ENCODE data around the gene PROM1. TPM values are rescaled to one million over a fixed set of nuclear protein-coding genes. Genes with fewer than 3 reads are reported as not detected.

The PROM1 gene
- total RNA-seq, 1 experiment from 2014 or later: 65.1 TPM

DNA sequence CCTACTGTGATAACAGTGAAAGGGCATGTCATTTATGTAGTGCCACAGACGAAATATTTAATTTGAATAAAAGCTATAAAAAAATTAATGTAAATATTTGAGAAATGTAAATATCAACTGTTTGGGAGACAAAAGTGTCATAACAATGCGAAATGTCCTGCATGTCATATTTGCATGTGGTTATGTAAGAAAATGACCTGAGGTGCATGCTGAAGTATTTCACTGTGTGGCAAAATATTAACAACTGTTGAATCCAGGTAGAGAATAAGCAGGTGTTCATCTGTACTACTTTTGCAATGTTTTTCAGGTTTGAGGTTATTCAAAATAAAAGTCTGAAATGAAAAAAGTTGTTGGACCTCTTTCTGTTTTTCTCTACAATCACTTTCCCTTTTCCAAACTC, 30.9 kb downstream of the PROM1 start (continued):
- TF ChIP-seq, protein P1, sequence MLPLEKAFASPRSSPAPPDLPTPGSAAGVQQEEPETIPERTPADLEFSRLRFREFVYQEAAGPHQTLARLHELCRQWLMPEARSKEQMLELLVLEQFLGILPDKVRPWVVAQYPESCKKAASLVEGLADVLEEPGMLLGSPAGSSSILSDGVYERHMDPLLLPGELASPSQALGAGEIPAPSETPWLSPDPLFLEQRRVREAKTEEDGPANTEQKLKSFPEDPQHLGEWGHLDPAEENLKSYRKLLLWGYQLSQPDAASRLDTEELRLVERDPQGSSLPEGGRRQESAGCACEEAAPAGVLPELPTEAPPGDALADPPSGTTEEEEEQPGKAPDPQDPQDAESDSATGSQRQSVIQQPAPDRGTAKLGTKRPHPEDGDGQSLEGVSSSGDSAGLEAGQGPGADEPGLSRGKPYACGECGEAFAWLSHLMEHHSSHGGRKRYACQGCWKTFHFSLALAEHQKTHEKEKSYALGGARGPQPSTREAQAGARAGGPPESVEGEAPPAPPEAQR (CRISPR knock-in tag; IDR thresholded peaks at IDR 0.05): no peak
- TF ChIP-seq OVOL2 (CRISPR knock-in tag; IDR thresholded peaks at IDR 0.05; ENCODE audit: borderline replicate concordance) (no peak), ESRRA (CRISPR knock-in tag; IDR thresholded peaks at IDR 0.05; ENCODE audit: borderline replicate concordance) (no peak)
- TF ChIP-seq, protein P2, sequence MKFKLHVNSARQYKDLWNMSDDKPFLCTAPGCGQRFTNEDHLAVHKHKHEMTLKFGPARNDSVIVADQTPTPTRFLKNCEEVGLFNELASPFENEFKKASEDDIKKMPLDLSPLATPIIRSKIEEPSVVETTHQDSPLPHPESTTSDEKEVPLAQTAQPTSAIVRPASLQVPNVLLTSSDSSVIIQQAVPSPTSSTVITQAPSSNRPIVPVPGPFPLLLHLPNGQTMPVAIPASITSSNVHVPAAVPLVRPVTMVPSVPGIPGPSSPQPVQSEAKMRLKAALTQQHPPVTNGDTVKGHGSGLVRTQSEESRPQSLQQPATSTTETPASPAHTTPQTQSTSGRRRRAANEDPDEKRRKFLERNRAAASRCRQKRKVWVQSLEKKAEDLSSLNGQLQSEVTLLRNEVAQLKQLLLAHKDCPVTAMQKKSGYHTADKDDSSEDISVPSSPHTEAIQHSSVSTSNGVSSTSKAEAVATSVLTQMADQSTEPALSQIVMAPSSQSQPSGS (CRISPR knock-in tag; IDR thresholded peaks at IDR 0.05; ENCODE audit: borderline replicate concordance, low read depth): no peak

DNA sequence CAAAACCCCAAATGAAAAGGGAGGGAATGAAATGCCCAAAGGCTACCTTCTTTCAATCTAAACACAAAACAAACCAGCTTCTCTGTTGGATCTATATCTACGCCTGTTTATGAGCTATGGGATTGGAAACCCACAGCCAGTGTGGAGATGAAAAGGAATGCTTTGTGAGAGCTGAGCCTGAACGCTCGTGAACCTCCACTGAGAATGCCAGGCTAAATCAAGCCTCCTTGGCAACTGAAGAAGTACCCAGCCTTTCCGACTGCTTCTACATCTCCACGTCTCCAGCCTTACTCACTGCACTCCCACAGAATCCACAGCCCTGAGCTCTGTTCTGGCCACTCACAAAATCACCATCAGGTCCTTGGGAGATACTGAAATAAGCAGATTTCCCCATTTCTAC, 31.8 kb downstream of the PROM1 start:
- H3K27ac Mint-ChIP-seq: peak overlapping the region; percentile 56
- TF ChIP-seq, protein P1 (CRISPR knock-in tag; IDR thresholded peaks at IDR 0.05): no peak
- no peak for TF ChIP-seq NFYB (CRISPR knock-in tag; conservative IDR thresholded peaks at IDR 0.05; ENCODE audit: low read depth)
- TF ChIP-seq ZNF317 (CRISPR knock-in tag; IDR thresholded peaks at IDR 0.05; ENCODE audit: borderline replicate concordance, low read depth): no peak
- TF ChIP-seq OVOL2 (CRISPR knock-in tag; IDR thresholded peaks at IDR 0.05; ENCODE audit: borderline replicate concordance): no peak
- peaks cover 6% of the 10 kb centered on the region for H3K36me3 Mint-ChIP-seq
- H3K4me3 Mint-ChIP-seq: no peak overlapping the region
- DNase-seq (ENCODE audit: low spot score) (no peak), ATAC-seq (no peak)
- ChIA-PET POLR2A (no interaction called here), CTCF (no interaction called here)
- H3K27me3 Mint-ChIP-seq (ENCODE audit: low read depth): no peaks in the 10 kb centered on the region
- H3K4me1 Mint-ChIP-seq: peaks cover 20% of the 10 kb centered on the region
- H3K9me3 Mint-ChIP-seq: no peaks in the 10 kb centered on the region

DNA sequence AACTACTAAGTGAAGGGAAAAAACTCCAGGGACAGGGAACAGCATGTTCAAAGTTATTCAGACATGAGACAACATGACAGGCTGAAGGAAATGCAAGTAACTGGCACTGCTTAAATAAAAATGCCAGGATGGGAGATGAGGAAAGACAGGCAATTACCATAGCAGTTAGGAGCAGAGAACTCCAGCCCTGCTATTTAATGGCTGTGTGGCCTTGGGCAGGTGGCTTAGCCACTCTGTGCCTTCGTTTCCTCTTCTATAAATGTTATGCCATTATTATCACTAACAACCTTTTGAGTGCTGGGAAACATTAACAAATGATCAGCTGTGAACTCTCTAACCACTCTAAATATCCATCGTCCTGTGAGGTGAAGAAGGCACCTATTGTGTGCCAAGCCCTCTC, 32.7 kb downstream of the PROM1 start:
- peaks cover 6% of the 10 kb centered on the region for H3K36me3 Mint-ChIP-seq
- peaks cover 22% of the 10 kb centered on the region for H3K4me1 Mint-ChIP-seq
- no peak overlapping the region for H3K4me3 Mint-ChIP-seq
- H3K9me3 Mint-ChIP-seq: no peaks in the 10 kb centered on the region
- H3K27me3 Mint-ChIP-seq (ENCODE audit: low read depth): no peaks in the 10 kb centered on the region
- ChIA-PET CTCF (interaction anchor here (0.7 kb wide), 1 partner anchor 217 kb away, joined by 3 read pairs; no protein-coding TSS in a partner anchor), POLR2A (no interaction called here)
- H3K27ac Mint-ChIP-seq: peak overlapping the region; percentile 85
- no peak for ATAC-seq
- TF ChIP-seq, protein P3, sequence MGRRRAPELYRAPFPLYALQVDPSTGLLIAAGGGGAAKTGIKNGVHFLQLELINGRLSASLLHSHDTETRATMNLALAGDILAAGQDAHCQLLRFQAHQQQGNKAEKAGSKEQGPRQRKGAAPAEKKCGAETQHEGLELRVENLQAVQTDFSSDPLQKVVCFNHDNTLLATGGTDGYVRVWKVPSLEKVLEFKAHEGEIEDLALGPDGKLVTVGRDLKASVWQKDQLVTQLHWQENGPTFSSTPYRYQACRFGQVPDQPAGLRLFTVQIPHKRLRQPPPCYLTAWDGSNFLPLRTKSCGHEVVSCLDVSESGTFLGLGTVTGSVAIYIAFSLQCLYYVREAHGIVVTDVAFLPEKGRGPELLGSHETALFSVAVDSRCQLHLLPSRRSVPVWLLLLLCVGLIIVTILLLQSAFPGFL (CRISPR knock-in tag; IDR thresholded peaks at IDR 0.05; ENCODE audit: borderline replicate concordance): no peak
- TF ChIP-seq FOXJ3 (CRISPR knock-in tag; IDR thresholded peaks at IDR 0.05; ENCODE audit: borderline replicate concordance): no peak
- TF ChIP-seq NFATC4 (CRISPR knock-in tag; IDR thresholded peaks at IDR 0.05): no peak
- TF ChIP-seq SOX15 (CRISPR knock-in tag; IDR thresholded peaks at IDR 0.05): no peak
- no peak for TF ChIP-seq ZNF232 (CRISPR knock-in tag; IDR thresholded peaks at IDR 0.05)
- TF ChIP-seq ZNF263 (CRISPR knock-in tag; IDR thresholded peaks at IDR 0.05; ENCODE audit: low read depth): no peak
- TF ChIP-seq, protein P2 (CRISPR knock-in tag; IDR thresholded peaks at IDR 0.05; ENCODE audit: borderline replicate concordance, low read depth): no peak
- TF ChIP-seq, protein P4, sequence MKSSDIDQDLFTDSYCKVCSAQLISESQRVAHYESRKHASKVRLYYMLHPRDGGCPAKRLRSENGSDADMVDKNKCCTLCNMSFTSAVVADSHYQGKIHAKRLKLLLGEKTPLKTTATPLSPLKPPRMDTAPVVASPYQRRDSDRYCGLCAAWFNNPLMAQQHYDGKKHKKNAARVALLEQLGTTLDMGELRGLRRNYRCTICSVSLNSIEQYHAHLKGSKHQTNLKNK (CRISPR knock-in tag; IDR thresholded peaks at IDR 0.05): no peak
- TF ChIP-seq TP53 (CRISPR knock-in tag; IDR thresholded peaks at IDR 0.05): no peak
- TF ChIP-seq ESRRA (CRISPR knock-in tag; IDR thresholded peaks at IDR 0.05; ENCODE audit: borderline replicate concordance): no peak
- TF ChIP-seq TEAD4 (CRISPR knock-in tag; IDR thresholded peaks at IDR 0.05): no peak
- no peak for TF ChIP-seq SP1 (CRISPR knock-in tag; conservative IDR thresholded peaks at IDR 0.05)
- TF ChIP-seq NFYB (CRISPR knock-in tag; conservative IDR thresholded peaks at IDR 0.05; ENCODE audit: low read depth): no peak
- TF ChIP-seq, protein P5, sequence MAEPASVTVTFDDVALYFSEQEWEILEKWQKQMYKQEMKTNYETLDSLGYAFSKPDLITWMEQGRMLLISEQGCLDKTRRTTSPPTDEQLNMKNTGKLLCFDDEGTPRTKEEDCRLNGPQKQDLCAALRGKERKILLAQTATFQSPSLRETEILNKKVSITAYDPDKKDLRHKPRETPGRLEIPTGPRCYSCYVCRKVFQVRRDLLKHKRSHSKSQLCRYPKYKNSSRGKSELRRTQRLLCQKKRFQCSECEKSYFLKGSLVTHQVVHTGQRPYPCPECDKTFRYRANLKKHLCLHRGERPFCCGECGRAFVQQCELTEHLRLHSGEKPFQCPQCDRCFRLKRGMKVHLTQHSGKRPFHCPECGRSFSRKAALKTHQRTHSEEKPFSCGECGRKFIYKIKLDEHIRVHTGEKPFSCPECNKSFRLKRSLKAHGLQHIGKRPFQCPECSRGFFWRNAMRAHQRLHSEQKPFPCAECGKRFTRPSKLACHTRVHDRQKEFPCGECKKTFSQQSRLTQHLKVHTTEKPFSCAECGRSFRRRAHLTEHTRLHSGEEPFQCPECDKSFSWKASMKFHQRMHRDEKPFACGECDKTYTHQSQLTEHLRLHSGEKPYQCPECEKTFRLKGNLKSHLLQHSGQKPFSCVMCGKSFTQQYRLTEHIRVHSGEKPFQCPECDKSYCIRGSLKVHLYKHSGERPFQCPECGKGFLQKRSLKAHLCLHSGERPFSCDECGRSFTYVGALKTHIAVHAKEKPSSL (CRISPR knock-in tag; conservative IDR thresholded peaks at IDR 0.05): no peak
- TF ChIP-seq FOXP1 (CRISPR knock-in tag; IDR thresholded peaks at IDR 0.05; ENCODE audit: borderline replicate concordance): no peak
- TF ChIP-seq KAT7 (CRISPR knock-in tag; IDR thresholded peaks at IDR 0.05; ENCODE audit: borderline replicate concordance): no peak
- TF ChIP-seq, protein P6, sequence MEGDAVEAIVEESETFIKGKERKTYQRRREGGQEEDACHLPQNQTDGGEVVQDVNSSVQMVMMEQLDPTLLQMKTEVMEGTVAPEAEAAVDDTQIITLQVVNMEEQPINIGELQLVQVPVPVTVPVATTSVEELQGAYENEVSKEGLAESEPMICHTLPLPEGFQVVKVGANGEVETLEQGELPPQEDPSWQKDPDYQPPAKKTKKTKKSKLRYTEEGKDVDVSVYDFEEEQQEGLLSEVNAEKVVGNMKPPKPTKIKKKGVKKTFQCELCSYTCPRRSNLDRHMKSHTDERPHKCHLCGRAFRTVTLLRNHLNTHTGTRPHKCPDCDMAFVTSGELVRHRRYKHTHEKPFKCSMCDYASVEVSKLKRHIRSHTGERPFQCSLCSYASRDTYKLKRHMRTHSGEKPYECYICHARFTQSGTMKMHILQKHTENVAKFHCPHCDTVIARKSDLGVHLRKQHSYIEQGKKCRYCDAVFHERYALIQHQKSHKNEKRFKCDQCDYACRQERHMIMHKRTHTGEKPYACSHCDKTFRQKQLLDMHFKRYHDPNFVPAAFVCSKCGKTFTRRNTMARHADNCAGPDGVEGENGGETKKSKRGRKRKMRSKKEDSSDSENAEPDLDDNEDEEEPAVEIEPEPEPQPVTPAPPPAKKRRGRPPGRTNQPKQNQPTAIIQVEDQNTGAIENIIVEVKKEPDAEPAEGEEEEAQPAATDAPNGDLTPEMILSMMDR (IDR thresholded peaks at IDR 0.05): no peak
- DNase-seq (ENCODE audit: low spot score): no peak
